Activated CD8-positive, alpha-beta T cell treated with anti-CD3 and anti-CD28 coated beads, Interleukin-2, amount 10 ng/mL, durations not matched to agents 7 days and 5 days (primary cell): Measurements from ENCODE around the gene SEZ6L2. TPM values are rescaled to one million over a fixed set of nuclear protein-coding genes. Genes with fewer than 3 reads are reported as not detected.
"Not testable (repeated sequence)": the region's sequence is repeated elsewhere in the genome, so short reads cannot be mapped to it uniquely, and the experiment has no call there.

Experiments
- ATAC-seq: fragments of 150-1000 bp; cut with Tn5 transposase; one replicate; pipeline ENCODE4 v1.10.0; 2021; ENCODE audit warnings: moderate library complexity
- CTCF ChIA-PET: fragments of 350-600 bp; sonication (Branson Sonifier 250); formaldehyde crosslinking; loops from one replicate; lab custom pipeline; 2021; ENCODE audit warnings: antibody characterized with exemption; lab: Charles Lee
- POLR2A ChIA-PET: fragments of 350-600 bp; sonication (Branson Sonifier 250); formaldehyde crosslinking; loops from one replicate; lab custom pipeline; 2021; ENCODE audit warnings: antibody characterized with exemption; lab: Charles Lee
- DNase-seq: peaks from one replicate; pipeline ENCODE4 v3.0.0-alpha.2; 2020
- H3K27ac Mint-ChIP-seq: one replicate; pipeline ENCODE4 v1.8.0; 2021; ENCODE audit warnings: mild to moderate bottlenecking, mixed read lengths
- H3K27me3 Mint-ChIP-seq: one replicate; pipeline ENCODE4 v1.8.0; 2021; ENCODE audit warnings: low read depth, mixed read lengths
- H3K36me3 Mint-ChIP-seq: one replicate; pipeline ENCODE4 v1.8.0; 2021; ENCODE audit warnings: low read depth, mixed read lengths
- H3K4me1 Mint-ChIP-seq: one replicate; pipeline ENCODE4 v1.8.0; 2021; ENCODE audit warnings: low read depth, mixed read lengths
- H3K4me3 Mint-ChIP-seq: one replicate; pipeline ENCODE4 v1.8.0; 2021; ENCODE audit warnings: mild to moderate bottlenecking, mixed read lengths
- H3K9me3 Mint-ChIP-seq: one replicate; pipeline ENCODE4 v1.8.0; 2022; ENCODE audit warnings: mixed read lengths; ENCODE audit not compliant: insufficient read depth
- total RNA-seq, 2 experiments: library from RNA; stranded (reverse); gene quantifications; one replicate each; pipeline ENCODE4 v1.2.3, GENCODE V29; 2021

Gene SEZ6L2
- total RNA-seq, result not detected

DNA sequence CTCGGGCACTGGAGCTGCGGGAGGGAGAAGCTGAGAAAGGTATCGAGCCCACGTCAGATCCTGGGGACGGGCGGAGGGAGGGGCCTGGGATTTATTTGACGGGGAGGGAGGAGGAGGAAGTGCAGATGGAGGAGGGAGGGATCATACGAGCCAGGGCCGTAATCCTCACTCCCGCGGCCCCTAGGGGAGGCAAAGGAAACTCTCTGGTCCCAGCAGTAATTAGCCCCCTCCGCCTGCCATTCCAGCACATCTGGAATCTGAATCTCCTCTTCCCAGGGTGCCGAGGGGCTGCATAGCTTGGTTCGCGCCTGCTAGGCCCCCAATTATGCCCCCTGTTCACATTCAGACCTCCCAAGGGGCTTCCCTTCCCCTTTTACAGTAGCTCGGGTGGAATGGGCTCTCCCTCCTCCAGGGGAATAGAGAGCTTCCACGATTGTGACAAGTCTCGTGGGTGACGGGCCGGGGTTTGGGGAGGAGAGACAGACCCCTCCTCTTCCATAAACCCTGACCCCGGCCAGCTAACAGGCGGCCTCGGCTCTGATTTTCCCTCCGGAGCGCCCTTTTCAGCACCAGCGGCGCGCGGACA, at the start of gene SEZ6L2:
TSS of gene SEZ6L2 (minus strand) at position 35 of the 586 bp plus-strand sequence. CDS start 531 bp downstream, outside the sequence.
- peaks cover 24% of the 10 kb centered on the region for H3K27me3 Mint-ChIP-seq
- peaks cover 12% of the 10 kb centered on the region for H3K4me1 Mint-ChIP-seq
- H3K9me3 Mint-ChIP-seq, result no peaks in the 10 kb centered on the region
- H3K4me3 Mint-ChIP-seq, result peak within 1 kb of the TSS; percentile 67
- DNase-seq, result peak; percentile 79
- H3K36me3 Mint-ChIP-seq, result no peaks in the 10 kb centered on the region
- POLR2A ChIA-PET, result interaction anchor here (1.0 kb wide), 1 partner anchor 26 kb away, joined by 7 read pairs; the partner anchor contains the start of gene KCTD13
- no peak for ATAC-seq
- no peak within 1 kb of the TSS for H3K27ac Mint-ChIP-seq
- CTCF ChIA-PET, result interaction anchor here (0.7 to 3.1 kb wide), 4 partner anchors 10 to 199 kb away, joined by 3 to 10 read pairs (median 4); partner anchors contain the start of gene TAOK2

DNA sequence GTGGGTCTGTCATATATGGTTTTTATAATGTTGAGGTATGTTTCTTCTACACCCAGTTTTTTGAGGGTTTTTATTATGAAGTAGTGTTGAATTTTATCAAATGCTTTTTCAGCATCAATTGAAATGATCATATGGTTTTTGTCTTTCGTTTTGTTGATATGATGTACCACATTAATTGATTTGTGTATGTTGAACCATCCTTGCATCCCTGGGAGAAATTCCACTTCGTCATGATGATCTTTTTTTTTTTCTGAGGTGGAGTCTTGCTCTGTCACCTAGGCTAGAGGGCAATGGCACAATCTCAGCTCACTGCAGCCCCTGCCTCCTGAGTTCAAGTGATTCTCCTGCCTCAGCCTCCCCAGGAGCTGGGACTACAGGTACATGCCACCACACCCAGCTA, 48.5 kb upstream of the SEZ6L2 start:
- no peaks in the 10 kb centered on the region for H3K4me1 Mint-ChIP-seq
- H3K27me3 Mint-ChIP-seq, result peaks cover 7% of the 10 kb centered on the region
- peaks cover 4% of the 10 kb centered on the region for H3K9me3 Mint-ChIP-seq
- ChIA-PET POLR2A (no interaction called here), CTCF (interaction anchor here (1.2 kb wide), 1 partner anchor 14 kb away, joined by 3 read pairs; the partner anchor contains the start of gene TMEM219)
- H3K27ac Mint-ChIP-seq, result no peak overlapping the region
- no peak for DNase-seq
- no peaks in the 10 kb centered on the region for H3K36me3 Mint-ChIP-seq
- H3K4me3 Mint-ChIP-seq, result no peak overlapping the region
- ATAC-seq, result no peak

DNA sequence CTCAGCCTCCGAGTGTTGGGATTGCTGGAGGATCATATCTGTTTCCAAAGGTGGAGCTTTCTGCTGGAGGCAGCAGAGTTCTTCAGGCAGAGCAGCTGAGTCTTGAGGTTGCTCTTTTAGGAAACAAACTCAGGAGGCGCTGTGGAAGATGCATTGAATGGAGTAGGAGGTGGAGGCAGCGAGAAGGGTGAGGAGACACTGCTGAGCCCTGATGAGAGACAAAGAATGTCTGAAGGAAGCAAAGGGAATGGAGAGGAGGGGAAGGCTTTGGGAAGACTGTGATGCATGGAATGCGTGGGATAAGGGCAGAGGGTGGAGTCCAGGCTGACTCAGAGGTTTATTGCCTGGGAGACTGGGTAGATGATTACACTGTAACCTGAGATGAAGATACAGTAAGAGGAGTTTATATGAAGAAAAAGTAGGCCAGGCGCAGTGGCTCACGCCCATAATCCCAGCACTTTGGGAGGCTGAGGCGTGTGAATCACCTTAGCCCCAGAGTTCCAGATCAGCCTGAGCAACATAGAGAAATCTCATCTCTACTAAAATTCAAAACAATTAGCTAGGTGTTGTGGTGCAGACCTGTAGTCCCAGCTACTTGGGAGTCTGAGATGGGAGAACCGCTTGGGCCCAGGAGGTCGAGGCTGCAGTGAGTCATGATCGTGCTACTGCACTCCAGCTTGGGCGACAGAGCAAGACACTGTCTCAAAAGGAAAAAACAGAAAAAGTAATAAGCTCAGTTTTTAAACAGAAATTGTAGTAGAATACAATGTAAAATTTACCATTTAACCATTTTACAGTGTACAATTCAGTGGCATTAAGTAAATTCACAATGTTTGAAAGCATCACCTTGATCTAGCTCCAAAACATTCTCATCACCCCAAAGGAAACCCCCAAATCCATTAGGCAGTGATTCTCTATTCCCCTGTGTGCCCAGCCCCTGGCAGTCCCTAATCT, 44.8 kb upstream of the SEZ6L2 start:
- H3K27me3 Mint-ChIP-seq, result peaks cover 13% of the 10 kb centered on the region
- ATAC-seq, result no peak
- POLR2A ChIA-PET, result no interaction called here

DNA sequence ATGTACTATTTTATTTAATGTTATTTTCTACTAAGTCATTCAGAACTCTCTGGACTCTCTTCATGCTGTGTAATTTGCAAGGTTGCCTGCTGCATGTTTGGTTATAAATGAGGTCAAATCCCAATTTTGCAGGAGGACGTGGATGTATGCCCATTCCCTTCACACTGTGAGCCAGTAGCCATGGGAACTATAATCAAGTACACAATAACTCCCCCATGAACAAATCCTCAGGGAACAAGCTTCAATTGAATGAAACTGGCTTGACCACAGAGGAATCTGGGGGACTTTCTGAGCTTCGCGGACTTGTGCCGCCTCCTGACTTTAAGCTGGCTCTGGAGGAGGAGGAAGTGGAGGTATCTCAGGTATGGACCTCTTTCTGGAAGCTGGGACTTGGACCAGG, 41.3 kb upstream of the SEZ6L2 start:
- ChIA-PET POLR2A (interaction anchor here (1.1 kb wide), 1 partner anchor 21 kb away, joined by 4 read pairs; the partner anchor contains the start of gene TMEM219), CTCF (interaction anchor here (0.9 kb wide), 1 partner anchor 92 kb away, joined by 3 read pairs; no protein-coding TSS in a partner anchor)
- Mint-ChIP-seq H3K27me3 (peaks cover 12% of the 10 kb centered on the region), H3K27ac (no peak overlapping the region), H3K4me3 (no peak overlapping the region), H3K9me3 (no peaks in the 10 kb centered on the region), H3K36me3 (no peaks in the 10 kb centered on the region), H3K4me1 (peaks cover 2% of the 10 kb centered on the region)
- no peak for ATAC-seq
- no peak for DNase-seq

More for the DNA sequence above, 44.8 kb upstream of the SEZ6L2 start:
- Mint-ChIP-seq H3K27ac (no peak overlapping the region), H3K36me3 (no peaks in the 10 kb centered on the region), H3K9me3 (no peaks in the 10 kb centered on the region), H3K4me1 (peaks cover 2% of the 10 kb centered on the region), H3K4me3 (no peak overlapping the region)
- CTCF ChIA-PET, result interaction anchor here (0.8 to 1.5 kb wide), 3 partner anchors 10 to 244 kb away, joined by 3 to 4 read pairs (median 3); no protein-coding TSS in a partner anchor
- DNase-seq, result no peak

DNA sequence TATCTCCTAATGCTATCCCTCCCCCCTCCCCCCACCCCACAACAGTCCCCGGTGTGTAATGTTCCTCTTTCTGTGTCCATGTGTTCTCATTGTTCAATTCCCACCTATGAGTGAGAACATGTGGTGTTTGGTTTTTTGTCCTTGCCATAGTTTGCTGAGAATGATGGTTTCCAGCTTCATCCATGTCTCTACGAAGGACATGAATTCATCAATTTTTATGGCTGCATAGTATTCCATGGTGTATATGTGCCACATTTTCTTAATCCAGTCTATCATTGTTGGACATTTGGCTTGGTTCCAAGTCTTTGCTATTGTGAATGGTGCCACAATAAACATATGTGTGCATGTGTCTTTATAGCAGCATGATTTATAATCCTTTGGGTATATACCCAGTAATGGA, 32.4 kb upstream of the SEZ6L2 start:
- H3K4me1 Mint-ChIP-seq, result peaks cover 10% of the 10 kb centered on the region
- DNase-seq, POLR2A ChIA-PET, CTCF ChIA-PET, ATAC-seq, H3K36me3 Mint-ChIP-seq, H3K9me3 Mint-ChIP-seq, H3K4me3 Mint-ChIP-seq, H3K27ac Mint-ChIP-seq: not testable (repeated sequence)
- H3K27me3 Mint-ChIP-seq, result peaks cover 24% of the 10 kb centered on the region

DNA sequence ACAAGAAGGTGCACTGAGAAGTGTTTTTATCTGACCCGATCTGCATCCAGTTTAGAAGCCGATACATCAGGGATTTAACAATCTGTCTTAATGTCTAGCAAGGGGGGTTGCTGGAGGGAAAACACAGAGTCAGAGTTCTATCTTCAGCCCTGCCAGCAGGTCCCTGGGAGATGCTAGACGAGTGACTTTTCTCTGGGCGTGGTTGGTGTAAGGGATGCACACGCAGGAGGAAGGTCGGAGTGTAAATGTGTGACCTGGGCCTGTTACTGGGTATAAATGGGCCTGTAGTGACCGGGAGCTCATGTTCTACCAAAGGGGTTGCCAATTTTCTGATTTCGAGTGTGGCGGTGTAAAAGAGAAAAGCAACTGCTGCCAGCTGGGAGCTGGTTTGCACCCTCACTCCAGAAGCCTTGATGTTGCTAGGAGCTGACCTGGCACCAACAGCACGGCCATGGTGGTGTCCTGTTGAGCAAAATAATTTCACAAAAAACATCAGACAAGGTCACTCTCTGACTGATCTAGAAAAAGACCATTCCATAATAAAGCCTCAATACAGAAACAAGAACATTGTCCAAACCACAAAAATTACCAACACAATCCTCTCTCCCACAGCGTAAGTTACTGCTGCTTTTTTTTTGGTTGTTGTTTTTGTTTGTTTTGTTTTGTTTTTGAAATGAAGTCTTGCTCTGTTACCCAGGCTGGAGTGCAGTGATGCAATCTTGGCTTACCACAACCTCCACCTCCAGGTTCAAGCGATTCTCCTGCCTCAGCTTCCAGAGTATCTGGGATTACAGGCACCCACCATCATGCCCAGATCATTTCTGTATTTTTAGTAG, 27.9 kb upstream of the SEZ6L2 start:
- Mint-ChIP-seq H3K4me3 (peak overlapping the region; percentile 85), H3K36me3 (peaks cover 10% of the 10 kb centered on the region), H3K9me3 (no peaks in the 10 kb centered on the region), H3K27me3 (peaks cover 3% of the 10 kb centered on the region), H3K4me1 (peaks cover 29% of the 10 kb centered on the region), H3K27ac (peak overlapping the region; percentile 14)
- CTCF ChIA-PET, result interaction anchor here (0.9 to 2.9 kb wide), 7 partner anchors 28 to 236 kb away, joined by 3 to 16 read pairs (median 4); partner anchors contain the start of genes PAGR1 and TMEM219
- DNase-seq (no peak), ATAC-seq (no peak)
- POLR2A ChIA-PET, result interaction anchor here (0.6 to 2.6 kb wide), 9 partner anchors 10 to 109 kb away, joined by 3 to 15 read pairs (median 5); partner anchors contain the start of genes HIRIP3, INO80E, MVP and TAOK2

DNA sequence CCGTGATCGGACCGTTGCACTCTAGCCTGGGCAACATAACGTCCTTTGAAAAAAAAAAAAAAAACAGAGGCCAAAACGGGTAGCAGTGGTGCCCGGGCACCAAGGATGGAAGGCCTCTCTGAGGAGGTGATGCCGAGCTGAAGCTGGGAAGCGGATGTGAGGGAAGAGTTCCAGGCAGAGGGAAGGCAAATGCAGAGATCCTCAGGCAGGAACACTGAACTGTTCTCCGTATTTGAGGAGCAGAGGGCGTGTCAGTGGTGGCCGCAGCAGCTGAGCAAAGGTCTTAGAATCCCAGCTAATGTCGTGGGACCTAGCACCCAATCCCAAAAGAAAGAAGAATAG, 27.3 kb upstream of the SEZ6L2 start:
- Mint-ChIP-seq H3K27me3 (peaks cover 3% of the 10 kb centered on the region), H3K36me3 (peaks cover 11% of the 10 kb centered on the region), H3K9me3 (no peaks in the 10 kb centered on the region), H3K4me3 (peak overlapping the region; percentile 85), H3K27ac (peak overlapping the region; percentile 93), H3K4me1 (peaks cover 29% of the 10 kb centered on the region)
- ChIA-PET CTCF (interaction anchor here (0.9 to 2.9 kb wide), 7 partner anchors 25 to 225 kb away, joined by 3 to 16 read pairs (median 5); partner anchors contain the start of genes PAGR1 and TMEM219), POLR2A (interaction anchor here (0.8 to 2.6 kb wide), 10 partner anchors 9 to 110 kb away, joined by 3 to 15 read pairs (median 4); partner anchors contain the start of genes HIRIP3, INO80E, MVP and TAOK2)
- DNase-seq (no peak), ATAC-seq (no peak)

DNA sequence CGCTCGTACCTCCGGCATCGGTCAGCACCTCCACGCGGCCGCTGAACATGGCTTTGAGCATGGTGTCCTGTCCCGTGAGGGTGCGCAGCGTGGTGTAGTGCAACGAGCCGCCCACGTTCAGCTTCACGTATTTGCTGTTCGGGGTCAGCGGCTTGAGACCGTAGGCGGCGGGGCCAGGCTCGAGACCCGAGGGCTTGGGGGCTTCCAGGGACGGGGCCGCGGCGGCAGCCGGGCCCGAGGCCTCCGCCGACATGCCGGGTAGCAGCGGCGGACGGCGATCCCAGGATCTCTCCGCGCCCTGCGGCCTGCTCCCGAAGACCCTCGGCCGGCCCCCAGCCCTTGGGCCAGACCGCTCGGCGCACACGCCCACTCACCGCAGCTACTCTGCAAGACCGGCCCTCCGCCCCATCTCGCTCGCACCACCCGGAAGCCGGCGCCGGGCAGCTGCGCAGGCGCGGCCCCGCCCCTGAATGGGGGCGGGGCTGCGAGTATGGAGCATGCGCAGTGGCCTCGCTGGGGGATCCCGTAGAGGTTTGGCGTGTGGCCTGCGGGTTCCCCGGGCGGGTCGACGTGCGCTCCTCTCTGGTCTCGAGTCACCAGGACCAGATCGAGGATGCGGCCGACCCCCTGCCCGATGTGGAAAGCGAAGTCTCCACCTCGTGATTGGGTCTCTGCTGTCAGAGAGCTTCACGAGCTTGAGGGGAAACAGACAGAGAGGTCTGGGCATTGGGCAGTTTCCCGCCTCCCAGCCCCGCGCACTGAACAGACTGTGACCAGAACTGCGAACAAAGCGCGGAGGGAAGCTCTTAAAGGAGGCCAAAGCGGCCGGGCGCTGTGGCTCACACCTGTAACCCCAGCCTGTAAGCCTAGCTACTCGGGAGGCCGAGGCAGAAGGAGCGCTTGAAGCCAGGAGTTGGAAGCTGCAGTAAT, 26.7 kb upstream of the SEZ6L2 start, which contains the start of gene KCTD13:
TSS of gene KCTD13 (minus strand) at position 446 of the 930 bp plus-strand sequence. CDS start at position 253, 193 bp downstream.
- Mint-ChIP-seq H3K9me3 (no peaks in the 10 kb centered on the region), H3K27ac (peak within 1 kb of the TSS; percentile 93), H3K36me3 (peaks cover 14% of the 10 kb centered on the region), H3K4me3 (peak within 1 kb of the TSS; percentile 85), H3K4me1 (peaks cover 29% of the 10 kb centered on the region), H3K27me3 (peaks cover 2% of the 10 kb centered on the region)
- POLR2A ChIA-PET, result interaction anchor here (0.8 to 2.6 kb wide), 14 partner anchors 9 to 109 kb away, joined by 3 to 15 read pairs (median 4); partner anchors contain the start of genes ASPHD1, HIRIP3, INO80E and MVP
- peak; percentile 94 for ATAC-seq
- DNase-seq, result peak; percentile 88
- CTCF ChIA-PET, result interaction anchor here (0.9 to 2.9 kb wide), 7 partner anchors 24 to 225 kb away, joined by 3 to 16 read pairs (median 5); partner anchors contain the start of genes PAGR1 and TMEM219

DNA sequence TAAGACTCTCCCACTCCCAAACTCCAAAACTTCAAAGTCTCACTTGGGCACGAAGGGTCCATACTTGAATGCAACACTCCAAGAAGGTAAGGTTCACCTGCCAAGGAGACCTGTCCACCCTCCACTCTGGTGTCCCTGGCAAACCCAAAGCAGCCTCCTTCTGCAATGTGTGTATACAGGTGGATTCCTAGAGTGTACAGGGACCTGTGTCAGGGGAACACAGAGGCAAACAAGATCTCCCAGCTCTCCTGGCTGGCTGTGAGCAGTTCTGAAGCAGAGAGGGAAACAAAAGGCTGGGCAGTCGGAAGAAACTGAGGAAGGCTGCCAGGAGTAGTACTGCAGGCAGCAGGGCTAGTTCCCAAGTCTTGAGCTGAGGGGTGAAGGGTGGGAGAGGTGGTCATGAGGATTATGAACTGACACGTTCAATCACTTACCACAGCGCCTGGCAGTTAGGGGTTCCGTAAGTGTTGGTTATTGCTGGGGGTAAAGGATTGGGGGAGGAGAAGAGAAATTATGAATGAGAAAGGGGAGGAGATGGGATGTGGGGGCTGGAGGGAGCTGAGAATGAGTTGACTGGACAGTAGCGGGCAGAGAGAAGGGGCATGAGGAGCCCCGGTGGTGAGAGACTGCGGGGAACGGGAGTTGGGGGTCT, 25.9 kb upstream of the SEZ6L2 start:
- Mint-ChIP-seq H3K27me3 (peaks cover 2% of the 10 kb centered on the region), H3K4me3 (peak overlapping the region; percentile 85), H3K27ac (peak overlapping the region; percentile 79), H3K36me3 (peaks cover 22% of the 10 kb centered on the region), H3K4me1 (peaks cover 29% of the 10 kb centered on the region), H3K9me3 (no peaks in the 10 kb centered on the region)
- no peak for ATAC-seq
- CTCF ChIA-PET, result interaction anchor here (1.2 to 2.9 kb wide), 5 partner anchors 37 to 224 kb away, joined by 4 to 16 read pairs (median 5); partner anchors contain the start of gene TMEM219
- DNase-seq, result no peak
- POLR2A ChIA-PET, result interaction anchor here (0.8 to 2.6 kb wide), 8 partner anchors 9 to 69 kb away, joined by 3 to 15 read pairs (median 7); partner anchors contain the start of genes ASPHD1, HIRIP3, INO80E and TAOK2
